GM10847 (cell line): ENCODE data around the gene GPR146.

Experiments used
- POLR2A ChIP-seq: IDR thresholded peaks from 2 replicates; pipeline ENCODE4 v1.6.1; 2011; ENCODE audit not compliant: insufficient read length; ENCODE audit errors: extremely low read depth

The GPR146 gene

DNA sequence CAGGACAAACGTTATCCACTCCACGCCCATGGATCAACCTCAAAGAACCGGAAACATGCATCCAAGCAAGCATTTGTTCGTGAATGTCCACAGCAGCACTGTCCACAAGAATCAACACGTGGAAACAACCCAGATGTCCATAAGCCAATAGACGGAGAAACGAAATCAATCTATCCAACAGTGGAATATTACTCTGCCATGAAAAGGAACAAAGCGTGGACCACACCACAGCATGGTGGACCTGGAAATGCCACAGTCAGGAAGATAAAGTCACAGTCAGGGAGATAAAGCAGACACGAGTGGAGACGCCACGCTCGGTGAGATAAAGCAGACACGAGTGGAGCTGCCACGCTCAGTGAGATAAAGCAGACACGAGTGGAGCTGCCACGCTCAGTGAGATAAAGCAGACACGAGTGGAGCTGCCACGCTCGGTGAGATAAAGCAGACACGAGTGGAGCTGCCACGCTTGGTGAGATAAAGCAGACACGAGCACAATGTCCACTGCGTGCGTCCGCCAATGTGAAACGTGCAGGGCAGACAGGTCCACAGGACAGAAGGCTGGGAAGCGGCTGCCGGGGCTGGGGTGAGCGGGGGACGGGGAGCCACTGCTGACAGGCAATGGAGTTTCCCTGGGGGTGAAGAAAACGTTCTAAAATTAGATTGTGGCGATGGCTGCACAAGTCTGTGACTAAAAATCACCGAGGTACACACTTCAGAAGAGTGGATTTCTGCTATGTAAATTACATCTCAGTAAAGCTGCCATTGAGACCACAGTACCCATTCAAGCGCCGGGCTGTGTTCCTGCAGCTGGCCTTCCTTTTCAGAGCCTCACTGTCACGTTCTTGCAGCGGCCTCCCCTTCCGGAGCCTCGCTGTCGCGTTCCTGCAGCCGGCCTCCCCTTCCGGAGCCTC, 54.2 kb downstream of the GPR146 start:
- no peak for TF ChIP-seq POLR2A

DNA sequence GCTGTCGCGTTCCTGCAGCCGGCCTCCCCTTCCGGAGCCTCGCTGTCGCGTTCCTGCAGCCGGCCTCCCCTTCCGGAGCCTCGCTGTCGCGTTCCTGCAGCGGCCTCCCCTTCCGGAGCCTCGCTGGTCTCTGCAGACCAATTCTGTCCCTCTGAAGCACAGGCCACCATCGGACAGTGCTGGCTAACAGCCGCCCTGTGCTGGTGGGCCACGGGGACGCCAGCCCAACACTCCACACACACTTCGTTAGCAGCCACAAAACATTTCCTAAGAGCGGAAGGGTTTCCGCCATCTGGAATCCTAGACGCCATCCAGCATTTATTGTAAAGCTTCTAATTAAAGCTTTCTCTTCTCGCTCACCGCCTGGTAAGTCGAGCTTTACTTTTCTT, 54.8 kb downstream of the GPR146 start:
- no peak for TF ChIP-seq POLR2A

DNA sequence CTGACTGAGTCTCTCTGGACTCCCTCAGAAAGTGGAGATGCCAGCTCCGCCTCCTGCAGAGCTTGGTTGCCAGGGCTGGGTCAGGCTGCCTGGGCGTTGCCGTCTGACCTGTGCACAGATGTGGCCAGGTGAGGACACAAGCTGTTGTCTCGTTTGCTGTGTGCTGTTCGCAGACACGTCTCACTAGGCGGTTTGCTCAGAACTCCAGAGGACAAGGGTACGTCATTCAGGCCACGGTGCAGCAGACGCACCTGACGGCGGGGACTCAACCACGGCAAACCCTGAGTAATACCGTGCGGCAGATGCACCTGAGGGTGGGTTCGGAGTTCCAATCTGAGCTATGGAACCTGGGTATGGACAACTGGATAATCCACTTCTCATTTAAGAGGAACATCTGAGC, 55.3 kb downstream of the GPR146 start:
- TF ChIP-seq POLR2A, result no peak

DNA sequence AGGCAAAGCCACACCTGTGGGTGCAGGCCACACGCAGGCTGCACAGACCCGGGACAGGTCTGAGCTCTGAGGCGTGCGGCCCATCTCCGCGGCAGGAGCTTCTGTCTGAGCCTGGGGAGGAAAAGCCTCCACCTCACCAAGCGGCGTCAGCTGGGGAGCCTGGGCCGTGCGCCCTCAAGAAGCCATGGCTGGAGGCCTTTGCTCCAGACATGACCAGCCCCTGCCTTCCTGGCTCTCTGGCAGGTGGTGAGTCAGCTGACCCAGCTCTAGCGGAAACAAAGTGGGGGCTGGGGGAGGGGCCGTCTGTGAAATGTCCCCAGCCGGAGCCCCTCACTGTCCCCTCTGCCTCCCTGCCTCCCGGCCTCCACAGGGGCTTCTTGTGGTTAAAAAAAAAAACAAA, 56.0 kb downstream of the GPR146 start:
- no peak for TF ChIP-seq POLR2A

DNA sequence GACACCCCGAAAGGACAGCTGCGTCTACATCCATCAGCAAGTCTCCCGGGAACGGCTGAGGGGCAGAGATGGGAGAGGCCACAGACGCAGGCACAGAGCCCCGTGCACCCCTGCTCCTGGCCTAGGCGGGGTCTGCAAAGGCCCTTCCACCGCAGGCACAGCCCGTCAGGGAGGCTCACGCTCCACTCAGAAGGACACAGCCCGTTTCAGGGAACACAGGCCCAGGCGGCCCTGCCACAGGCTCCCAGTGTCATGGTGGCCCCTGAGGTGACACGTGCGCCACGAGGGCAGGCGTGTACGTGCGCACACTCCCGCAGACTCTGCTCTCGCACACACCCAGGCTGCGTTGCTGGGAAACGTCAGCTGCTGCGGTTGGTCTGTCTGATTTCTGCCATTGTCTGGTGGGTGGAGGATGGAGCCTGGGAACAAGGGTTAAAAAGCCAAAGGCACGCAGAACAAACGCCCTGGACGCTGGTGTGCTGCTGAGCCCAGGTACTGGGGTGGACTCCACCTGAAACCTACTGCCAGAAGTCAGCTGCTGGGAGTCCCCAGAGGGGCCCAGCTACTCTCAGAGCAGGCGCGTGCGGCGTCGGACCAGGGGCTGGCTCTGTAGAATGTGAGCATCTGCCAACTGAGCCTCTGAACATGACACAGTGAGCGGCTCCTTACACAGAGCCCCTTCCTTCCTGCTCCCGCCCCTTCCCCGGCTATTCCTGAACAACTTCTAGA, 56.7 kb downstream of the GPR146 start:
- TF ChIP-seq POLR2A, result no peak

DNA sequence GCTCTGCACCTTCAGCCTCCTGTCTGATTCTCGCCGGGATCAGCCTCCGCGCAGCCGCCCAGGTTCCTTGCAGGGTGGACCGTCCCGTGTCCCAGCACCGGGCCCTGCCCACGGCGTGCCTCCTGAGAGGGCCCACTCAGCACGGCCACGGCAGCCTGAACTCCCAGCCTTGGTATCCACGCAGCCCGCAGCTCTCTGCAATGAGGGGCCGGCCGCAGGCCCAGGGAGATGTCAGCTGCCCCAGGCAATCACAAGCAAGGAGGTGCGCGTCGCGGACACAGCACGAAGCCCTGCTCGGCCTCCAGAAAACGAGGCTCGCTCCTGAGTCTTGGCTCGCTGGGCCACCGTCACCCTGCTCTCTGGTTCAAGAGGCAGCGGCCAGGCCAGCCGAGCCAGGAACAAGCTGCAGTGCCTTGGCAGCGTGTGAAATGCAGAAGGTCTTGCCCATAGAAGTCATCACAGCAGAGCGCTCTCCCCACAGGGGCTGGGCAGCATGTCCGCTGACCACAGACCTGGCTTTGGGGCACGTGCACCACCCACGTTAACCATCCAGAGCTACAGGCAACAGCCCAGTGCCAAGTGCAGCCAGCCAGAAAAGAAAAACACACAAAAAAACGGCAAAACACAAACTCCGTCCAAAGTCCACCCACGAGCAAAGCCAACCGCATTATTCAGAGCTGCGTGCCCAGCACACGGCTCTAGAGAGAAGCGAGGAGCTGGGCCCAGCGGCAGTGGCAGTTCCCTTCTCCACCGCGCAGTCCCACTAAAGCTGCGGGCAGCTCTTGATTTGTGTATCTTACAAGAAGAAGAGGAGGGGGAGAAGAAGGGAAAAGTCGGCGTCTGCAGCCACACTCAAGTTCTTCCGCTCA, 57.5 kb downstream of the GPR146 start:
- no peak for TF ChIP-seq POLR2A

DNA sequence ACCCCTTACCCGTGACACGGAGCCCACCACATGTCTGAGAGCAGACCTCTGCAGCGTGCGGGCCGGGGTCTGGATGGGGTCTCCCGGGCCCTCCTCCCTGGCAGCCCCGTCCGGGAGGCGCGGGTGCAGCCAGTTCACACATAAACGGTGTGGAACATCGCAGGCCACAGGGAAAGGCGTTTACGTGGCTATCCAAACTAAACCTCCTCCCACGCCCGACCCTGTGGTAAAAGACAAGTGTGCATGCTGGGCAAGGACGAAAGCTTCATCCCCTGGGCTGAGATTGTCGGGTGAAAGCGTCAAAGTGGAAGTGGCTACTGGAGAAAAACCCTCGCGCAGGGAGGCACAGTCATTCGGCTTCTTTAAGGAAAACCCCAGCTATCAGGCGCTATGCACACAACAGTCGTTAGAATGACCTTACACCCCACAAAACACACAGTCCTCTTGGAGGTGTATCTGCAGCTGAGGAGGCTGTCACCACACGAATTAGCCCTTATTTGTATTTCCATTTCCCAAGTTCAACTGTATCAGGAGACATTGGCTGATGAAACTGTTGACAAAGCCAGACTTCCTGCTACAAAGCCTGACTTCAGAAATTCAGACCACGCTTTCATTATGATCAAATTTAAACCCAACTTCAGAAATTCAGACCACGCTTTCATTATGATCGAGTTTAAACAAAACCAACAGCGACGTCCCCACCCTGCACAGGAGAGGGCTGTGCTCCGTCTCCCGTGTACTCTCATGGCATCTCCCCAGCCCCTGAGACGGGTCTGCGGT, 58.9 kb downstream of the GPR146 start:
- no peak for TF ChIP-seq POLR2A

DNA sequence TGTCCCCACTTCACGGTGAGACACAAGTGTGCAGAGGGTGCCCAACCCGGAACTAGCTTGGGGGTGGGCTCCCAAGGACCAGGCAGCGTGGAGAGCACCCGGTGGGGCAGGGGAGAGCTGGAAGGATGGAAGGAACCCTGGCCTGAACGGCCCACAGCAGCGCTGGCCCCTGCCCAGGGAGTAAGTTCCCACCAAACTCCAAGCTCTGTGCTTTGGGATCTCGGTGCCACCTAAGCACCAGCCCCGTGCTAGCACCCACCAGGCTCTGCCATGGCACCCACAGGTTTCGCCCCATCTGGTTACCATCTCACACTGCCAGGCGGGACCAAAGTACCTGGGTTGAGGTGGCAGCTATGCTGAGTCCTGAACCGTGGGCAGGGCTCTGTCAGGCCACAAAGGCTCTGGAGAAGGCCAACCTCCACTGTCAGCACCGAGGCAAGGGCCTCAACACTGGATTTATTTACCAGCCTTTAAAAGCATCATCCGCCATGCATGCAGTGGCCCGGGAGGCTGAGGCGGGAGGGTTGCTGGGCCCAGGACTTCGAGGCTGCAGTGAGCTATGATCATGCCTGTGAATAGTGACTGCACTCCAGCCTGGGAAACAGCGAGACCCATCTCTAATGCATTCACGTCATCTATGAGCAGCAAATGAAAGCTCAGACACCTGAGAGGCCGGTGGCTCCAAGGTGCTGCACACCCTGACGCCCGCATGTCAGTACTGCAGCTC, 59.6 kb downstream of the GPR146 start:
- no peak for TF ChIP-seq POLR2A

DNA sequence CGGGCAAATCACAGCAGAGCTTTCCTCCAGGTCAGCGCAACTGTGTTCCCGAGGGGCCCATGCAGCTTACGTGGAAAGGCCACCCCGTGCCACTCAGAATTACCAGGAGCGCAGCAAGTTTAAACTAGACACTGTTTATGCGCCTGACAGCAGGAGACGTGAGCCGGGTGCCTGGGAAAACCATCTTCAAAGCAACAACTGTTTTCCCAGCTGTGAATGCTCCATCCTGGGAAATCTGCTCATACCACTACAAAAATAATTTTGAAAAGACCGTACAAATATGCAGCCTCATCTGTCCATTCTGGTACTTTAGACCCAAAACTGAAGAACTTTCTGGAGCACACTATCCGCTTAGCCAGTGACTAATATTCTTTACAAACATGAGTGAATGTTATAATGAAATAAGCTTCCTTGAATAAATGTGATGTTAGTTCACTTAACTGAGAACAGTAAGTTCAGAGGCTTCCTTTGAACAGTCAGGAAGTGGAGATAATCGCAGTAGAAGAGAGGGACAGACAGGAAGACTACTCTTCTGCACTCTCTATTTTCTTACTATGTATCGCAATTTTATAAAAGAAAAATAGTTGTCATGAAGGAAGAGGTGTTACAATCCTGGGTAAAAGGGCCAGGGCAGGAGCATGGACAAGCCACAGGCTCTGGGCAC, 60.3 kb downstream of the GPR146 start:
- TF ChIP-seq POLR2A, result no peak

DNA sequence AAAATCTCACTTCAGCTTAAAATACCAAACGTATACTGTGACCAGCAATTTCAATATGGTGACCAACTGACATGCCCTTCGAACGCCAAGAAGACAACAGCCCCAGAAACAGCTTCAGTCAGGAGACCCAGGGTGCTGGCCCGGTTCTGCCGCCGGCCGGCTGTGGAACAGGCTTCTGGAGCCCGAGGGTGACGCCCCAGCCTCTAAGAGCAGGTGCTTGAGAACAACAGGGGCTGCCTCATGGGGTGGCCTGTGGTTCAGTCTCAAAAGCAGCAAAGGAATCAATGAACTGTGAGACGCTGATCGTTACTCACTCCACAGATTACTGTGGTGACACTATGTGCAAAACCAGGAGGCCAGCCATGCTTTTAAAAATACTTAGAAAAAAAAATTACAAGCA, 60.8 kb downstream of the GPR146 start:
- no peak for TF ChIP-seq POLR2A

DNA sequence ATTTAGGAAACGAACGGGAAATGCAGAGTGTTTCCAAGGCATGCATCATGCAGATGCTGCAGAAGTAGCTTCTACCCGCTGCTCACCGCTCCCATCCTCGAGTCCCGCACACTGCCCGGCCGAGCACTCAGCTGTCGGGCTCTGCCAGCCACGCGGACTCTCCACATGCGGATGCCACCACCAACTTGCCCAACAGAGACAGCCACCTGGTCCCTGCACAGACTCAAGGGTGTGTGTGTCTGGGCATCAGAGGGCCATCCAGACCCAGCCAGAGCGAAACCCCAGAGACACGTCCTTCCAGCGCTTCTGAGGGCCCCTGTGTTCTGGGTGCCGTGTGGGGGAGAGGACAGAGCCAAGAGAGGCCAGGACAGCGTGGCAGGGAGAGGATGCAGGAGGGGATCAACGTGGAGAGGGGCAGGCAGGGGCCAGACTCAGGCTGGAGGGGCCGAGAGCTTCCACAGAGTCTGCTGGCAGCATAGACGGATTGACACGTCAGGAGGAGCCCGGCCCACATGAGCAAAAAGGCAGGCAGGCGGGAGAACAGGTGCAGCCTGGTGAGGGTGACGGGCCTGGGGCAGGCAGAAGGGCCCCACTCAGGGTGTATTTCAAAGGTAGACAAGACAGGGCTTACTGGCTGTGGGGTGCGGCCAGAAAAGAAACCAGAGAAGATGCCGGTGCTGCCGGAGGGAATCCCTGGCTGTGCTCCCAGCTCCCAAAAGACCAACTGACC, 61.9 kb downstream of the GPR146 start:
- no peak for TF ChIP-seq POLR2A

DNA sequence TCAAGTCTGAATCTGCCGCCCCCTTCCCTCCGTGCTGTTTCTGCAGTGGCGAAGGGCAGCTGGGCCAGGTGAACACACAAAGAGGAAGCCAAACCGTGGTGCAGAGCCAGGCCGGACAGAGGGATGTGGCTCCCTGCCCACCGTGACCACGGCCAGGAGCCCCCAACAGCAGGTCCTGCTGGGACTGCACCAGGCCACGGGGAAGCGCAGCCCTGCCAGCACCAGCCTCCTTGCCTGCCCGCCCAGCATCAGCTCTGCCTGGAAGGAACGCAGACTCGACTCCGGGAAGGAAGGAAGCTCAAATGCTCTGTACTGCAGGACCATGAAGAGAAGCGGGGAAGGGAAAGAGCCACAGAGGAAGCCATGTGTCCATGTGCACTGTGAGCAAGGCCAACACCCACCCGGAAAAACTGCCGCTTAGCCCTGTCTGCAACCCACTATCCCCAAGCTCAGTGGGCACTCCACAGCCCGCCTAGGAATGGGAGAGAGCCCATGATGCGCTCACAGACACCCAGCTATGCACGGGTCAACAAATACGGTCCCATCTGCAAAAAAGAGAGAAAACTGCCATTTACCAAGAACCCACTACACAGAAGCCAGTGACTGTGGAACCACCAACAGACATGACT, 62.6 kb downstream of the GPR146 start:
- no peak for TF ChIP-seq POLR2A

DNA sequence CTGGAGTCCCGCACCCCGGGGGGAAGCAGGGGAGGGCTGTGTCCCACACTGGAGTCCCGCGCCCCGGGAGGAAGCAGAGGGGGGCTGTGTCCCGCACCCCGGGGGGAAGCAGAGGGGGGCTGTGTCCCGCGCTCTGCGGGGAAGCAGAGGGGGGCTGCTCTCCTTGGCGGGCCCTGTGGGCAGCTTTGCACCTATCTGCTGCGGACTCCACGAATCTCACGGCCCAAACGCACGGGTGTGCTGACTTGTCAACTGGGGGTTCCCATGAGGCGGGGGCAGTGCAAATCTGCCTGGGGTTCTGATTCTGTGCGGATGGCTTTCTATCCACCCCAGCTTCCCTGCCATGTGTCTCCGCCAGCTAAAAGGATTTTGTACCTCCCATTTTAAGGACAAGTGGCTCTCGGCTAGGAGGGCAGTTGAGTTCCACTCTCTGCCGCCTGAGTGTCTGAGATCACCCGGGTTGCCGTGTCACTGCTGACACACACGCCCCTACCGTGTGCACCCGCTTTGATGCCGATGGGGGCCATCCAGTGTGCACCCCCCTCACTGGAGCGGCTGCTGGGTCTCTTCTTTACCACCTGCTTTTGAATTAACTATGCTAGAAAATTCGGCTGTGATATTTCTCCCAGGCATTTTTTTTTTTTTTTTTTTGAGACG, 64.0 kb downstream of the GPR146 start:
- TF ChIP-seq POLR2A, result no peak
